IMR-90 (cell line): ENCODE data around the gene SMC4. TPM values are rescaled to one million over a fixed set of nuclear protein-coding genes. Genes with fewer than 3 reads are reported as not detected.

Experiments
- ATAC-seq: fragments of 200-7000 bp; cut with Tn5 transposase; 2 replicates; pipeline ENCODE4 v1.9.1; 2020; ENCODE audit warnings: low read depth, mild to moderate bottlenecking, moderate library complexity
- BruUV-seq: library from RNA; stranded (reverse); fragments of 400-500 nt; replicated peaks from 2 replicates; lab custom pipeline; 2021; lab: Mats Ljungman, UMichigan
- CTCF ChIA-PET: fragments of 300-600 bp; formaldehyde crosslinking; extraction: SDS; loops from one replicate; lab custom pipeline; 2021; ENCODE audit warnings: antibody characterized with exemption; lab: Yijun Ruan, JAX
- POLR2A ChIA-PET: fragments of 300-600 bp; sonication (Branson Sonifier 250); formaldehyde crosslinking; loops from one replicate; lab custom pipeline; 2022; ENCODE audit warnings: antibody characterized with exemption; ENCODE audit not compliant: unreplicated experiment; lab: Charles Lee
- DNase-seq: peaks from one replicate; pipeline ENCODE4 v3.0.0; 2013
- H2AFZ ChIP-seq: replicated peaks from 2 replicates; pipeline ENCODE3; 2013; ENCODE audit warnings: low read length, mild to moderate bottlenecking; ENCODE audit not compliant: poor library complexity
- H2AK5ac ChIP-seq: 2 replicates; pipeline ENCODE4 v1.6.1; 2013; ENCODE audit warnings: low read depth, low read length, inconsistent platforms
- H2AK9ac ChIP-seq: replicated peaks from 2 replicates; pipeline ENCODE3; 2013; ENCODE audit warnings: mild to moderate bottlenecking, low read depth, low read length, moderate library complexity; ENCODE audit not compliant: poor library complexity
- H2BK120ac ChIP-seq: 2 replicates; pipeline ENCODE4 v1.6.1; 2013; ENCODE audit warnings: low read depth, low read length, inconsistent platforms
- H2BK15ac ChIP-seq: 3 replicates; pipeline ENCODE4 v1.6.1; 2013; ENCODE audit warnings: low read depth, low read length, inconsistent platforms
- H2BK20ac ChIP-seq: 2 replicates; pipeline ENCODE4 v1.6.1; 2013; ENCODE audit warnings: low read depth, mild to moderate bottlenecking, inconsistent platforms, low read length, moderate library complexity
- H2BK5ac ChIP-seq: 2 replicates; pipeline ENCODE4 v1.6.1; 2013; ENCODE audit warnings: mild to moderate bottlenecking, low read depth, low read length, inconsistent platforms; ENCODE audit not compliant: poor library complexity, severe bottlenecking
- H3K14ac ChIP-seq: replicated peaks from 2 replicates; pipeline ENCODE4 v1.6.1; 2013; ENCODE audit warnings: low read depth, low read length, inconsistent platforms
- H3K18ac ChIP-seq: 2 replicates; pipeline ENCODE4 v1.6.1; 2013; ENCODE audit warnings: low read depth, low read length, control low read depth
- H3K23ac ChIP-seq: 2 replicates; pipeline ENCODE4 v1.6.1; 2013; ENCODE audit warnings: low read depth, low read length, inconsistent platforms
- H3K27ac ChIP-seq: 2 replicates; pipeline ENCODE4 v1.5.1; 2013; ENCODE audit warnings: mild to moderate bottlenecking, control low read depth, low read length; ENCODE audit not compliant: insufficient read depth
- H3K27me3 ChIP-seq: 2 replicates; pipeline ENCODE4 v1.6.1; 2013; ENCODE audit warnings: low read length; ENCODE audit not compliant: control insufficient read depth, insufficient read depth
- H3K36me3 ChIP-seq: 2 replicates; pipeline ENCODE4 v1.6.1; 2013; ENCODE audit warnings: low read length, mixed read lengths; ENCODE audit not compliant: control insufficient read depth, insufficient read depth
- H3K4ac ChIP-seq: 2 replicates; pipeline ENCODE4 v1.6.1; 2013; ENCODE audit warnings: low read depth, low read length, inconsistent platforms
- H3K4me1 ChIP-seq: 2 replicates; pipeline ENCODE4 v1.6.1; 2013; ENCODE audit warnings: low read length, mixed read lengths; ENCODE audit not compliant: control insufficient read depth, insufficient read depth
- H3K4me2 ChIP-seq: 2 replicates; pipeline ENCODE4 v1.6.1; 2013; ENCODE audit warnings: low read depth, mild to moderate bottlenecking, control low read depth, low read length, moderate library complexity
- H3K4me3 ChIP-seq: 2 replicates; pipeline ENCODE4 v1.5.1; 2013; ENCODE audit warnings: low read depth, mild to moderate bottlenecking, control low read depth, low read length, moderate library complexity; ENCODE audit not compliant: insufficient read depth
- H3K56ac ChIP-seq: 2 replicates; pipeline ENCODE4 v1.6.1; 2013; ENCODE audit warnings: low read length, inconsistent platforms; ENCODE audit not compliant: insufficient read depth; ENCODE audit errors: extremely low read depth
- H3K79me1 ChIP-seq, 2 experiments: 2 replicates each; pipeline ENCODE4 v1.6.1; 2013; ENCODE audit warnings: low read length in 2 of 2, inconsistent platforms in 1 of 2, low read depth in 1 of 2
- H3K9ac ChIP-seq: 2 replicates; pipeline ENCODE4 v1.6.1; 2013; ENCODE audit warnings: low read depth, low read length, control low read depth
- H3K9me1 ChIP-seq: 2 replicates; pipeline ENCODE4 v1.6.1; 2013; ENCODE audit warnings: low read length, inconsistent platforms; ENCODE audit not compliant: insufficient read depth
- H3K9me3 ChIP-seq: 2 replicates; pipeline ENCODE4 v1.6.1; 2013; ENCODE audit warnings: low read length; ENCODE audit not compliant: control insufficient read depth, insufficient read depth
- H4K20me1 ChIP-seq: 2 replicates; pipeline ENCODE4 v1.6.1; 2013; ENCODE audit warnings: low read length, inconsistent platforms; ENCODE audit not compliant: insufficient read depth
- H4K5ac ChIP-seq: 2 replicates; pipeline ENCODE4 v1.6.1; 2013; ENCODE audit warnings: mild to moderate bottlenecking, low read depth, low read length, control low read depth
- H4K8ac ChIP-seq, 2 experiments: 2 replicates each; pipeline ENCODE4 v1.6.1; 2013; ENCODE audit warnings: low read depth in 2 of 2, low read length in 2 of 2, control low read depth in 1 of 2, inconsistent platforms in 1 of 2
- H4K91ac ChIP-seq: 2 replicates; pipeline ENCODE4 v1.6.1; 2013; ENCODE audit warnings: low read depth, low read length, inconsistent platforms; ENCODE audit not compliant: insufficient read depth
- BHLHE40 ChIP-seq: fragments of 150-350 bp; IDR thresholded peaks from 2 replicates; pipeline ENCODE4 v1.6.1; 2016; ENCODE audit warnings: mild to moderate bottlenecking, low read depth, low read length
- CEBPB ChIP-seq: IDR thresholded peaks from 2 replicates; pipeline ENCODE4 v1.6.1; 2012; ENCODE audit warnings: low read depth, low read length, improper control_type of control experiment
- CHD1 ChIP-seq: IDR thresholded peaks from 2 replicates; pipeline ENCODE4 v1.6.1; 2012; ENCODE audit warnings: low read depth, low read length, improper control_type of control experiment
- CTCF ChIP-seq: conservative IDR thresholded peaks from 2 replicates; pipeline ENCODE4 v1.5.1; 2012; ENCODE audit warnings: mild to moderate bottlenecking, low read depth, low read length, improper control_type of control experiment
- FOS ChIP-seq: fragments of 150-350 bp; IDR thresholded peaks from 2 replicates; pipeline ENCODE4 v1.6.1; 2016; ENCODE audit warnings: low read depth, low read length
- MAFK ChIP-seq: IDR thresholded peaks from 2 replicates; pipeline ENCODE4 v1.6.1; 2012; ENCODE audit warnings: low read depth, low read length, improper control_type of control experiment
- MAZ ChIP-seq: IDR thresholded peaks from 2 replicates; pipeline ENCODE4 v1.6.1; 2012; ENCODE audit warnings: low read depth, mild to moderate bottlenecking, low read length, improper control_type of control experiment, moderate library complexity, borderline replicate concordance
- MXI1 ChIP-seq: IDR thresholded peaks from 2 replicates; pipeline ENCODE4 v1.6.1; 2012; ENCODE audit warnings: low read depth, mild to moderate bottlenecking, low read length, moderate library complexity, borderline replicate concordance
- NFE2L2 ChIP-seq: fragments of 150-350 bp; IDR thresholded peaks from 2 replicates; pipeline ENCODE4 v1.6.1; 2016; ENCODE audit warnings: low read depth, mild to moderate bottlenecking, low read length
- POLR2A ChIP-seq: IDR thresholded peaks from 2 replicates; pipeline ENCODE4 v1.6.1; 2012; ENCODE audit warnings: mild to moderate bottlenecking, low read depth, low read length
- RAD21 ChIP-seq: IDR thresholded peaks from 2 replicates; pipeline ENCODE4 v1.6.1; 2012; ENCODE audit warnings: low read length, improper control_type of control experiment
- RCOR1 ChIP-seq: IDR thresholded peaks from 2 replicates; pipeline ENCODE4 v1.6.1; 2012; ENCODE audit warnings: mild to moderate bottlenecking, low read length, improper control_type of control experiment; ENCODE audit not compliant: insufficient replicate concordance
- SMC3 ChIP-seq: fragments of 150-350 bp; IDR thresholded peaks from 2 replicates; pipeline ENCODE4 v1.6.1; 2016; ENCODE audit warnings: low read depth, mild to moderate bottlenecking, antibody characterized with exemption, low read length, moderate library complexity
- WGBS, 2 experiments: methylation state at CpG; one replicate each; pipeline versions ENCODE4 v1.1.5 to v1.1.7; 2013; ENCODE audit warnings: missing lambda C conversion rate in 2 of 2; ENCODE audit not compliant: insufficient read length in 1 of 2; ENCODE audit errors: extremely low coverage in 2 of 2; 5-methylcytosine and 5-hydroxymethylcytosine counted together
- dilution Hi-C: fragments of 300-500 bp; cut with HindIII; formaldehyde crosslinking; loops from one replicate; pipeline ENCODE4 v1.14.3; 2018; ENCODE audit warnings: low sequenced_read_pairs; ENCODE audit not compliant: unreplicated experiment
- in situ Hi-C: fragments of 300-500 bp; cut with MboI; formaldehyde crosslinking; loops from 3 replicates; pipeline ENCODE4 v1.14.3; 2019; ENCODE audit warnings: low sequenced_read_pairs, inconsistent platforms, mixed read lengths
- intact Hi-C: fragments of 100-400 bp; cut with micrococcal nuclease; formaldehyde crosslinking; loops from 2 replicates; pipeline ENCODE4 v1.10.0; 2022
- polyA plus RNA-seq, 3 experiments: library from polyadenylated mRNA; depleted of rRNA; stranded (reverse); fragments of >200 nt; gene quantifications; 2 replicates each; pipeline ENCODE4 v1.2.3, GENCODE V29; 2012; ENCODE audit warnings: low replicate concordance in 1 of 3
- total RNA-seq: library from RNA; depleted of rRNA; stranded (reverse); fragments of >200 nt; gene quantifications from 2 replicates; pipeline ENCODE4 v1.2.3, GENCODE V29; 2012
- TF ChIP-seq, protein P1 (sequence below): fragments of 150-350 bp; IDR thresholded peaks from 2 replicates; pipeline ENCODE4 v1.6.1; 2017; ENCODE audit warnings: mild to moderate bottlenecking, antibody characterized with exemption, low read length, low read depth
- TF ChIP-seq, protein P2 (sequence below): fragments of 150-350 bp; IDR thresholded peaks from 2 replicates; pipeline ENCODE4 v1.6.1; 2016; ENCODE audit warnings: low read depth, mild to moderate bottlenecking, low read length, moderate library complexity, borderline replicate concordance

SMC4 gene
- total and polyA plus RNA-seq, 2 of the 4 experiments (the other 2 are of a cell fraction) = 48.8 to 50.1 TPM

DNA sequence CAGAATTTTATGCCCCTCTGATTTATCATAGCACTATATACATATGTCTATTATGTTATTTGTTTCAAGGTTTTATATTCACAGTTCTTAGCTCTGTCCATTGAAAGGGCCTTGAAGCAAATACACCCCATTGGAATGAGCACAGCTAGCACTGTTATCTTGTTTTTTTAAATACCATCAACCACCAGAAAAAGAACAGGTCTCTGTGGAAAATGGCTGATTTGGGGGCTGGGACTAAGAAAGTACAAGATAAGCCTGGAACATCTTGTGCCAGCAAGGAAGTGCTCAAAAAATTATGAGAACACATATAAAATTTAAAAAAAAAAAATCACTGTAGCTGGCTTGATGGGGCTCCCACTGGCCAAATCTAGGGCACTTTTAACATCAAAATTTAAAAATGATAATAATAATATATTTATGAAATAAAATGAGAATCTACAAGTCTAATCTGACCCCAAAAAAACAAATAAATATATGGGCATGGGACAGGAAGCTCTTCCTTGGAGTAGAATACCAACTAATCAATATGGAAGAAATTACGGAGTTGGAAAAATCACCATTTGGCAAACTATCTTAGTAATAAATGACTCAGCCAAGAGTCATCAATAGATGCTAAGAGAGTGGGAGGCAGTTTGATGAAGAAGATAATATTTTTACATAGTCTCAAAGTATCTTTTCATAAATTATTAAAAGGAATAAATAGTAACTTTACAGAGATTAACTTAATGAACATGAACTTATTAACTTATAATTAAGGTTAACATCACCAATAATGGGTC is 20.9 kb upstream of the SMC4 start:
- no peak overlapping the region for H2BK120ac ChIP-seq
- no peaks in the 10 kb centered on the region for H3K9me3 ChIP-seq
- no peak overlapping the region for H2BK20ac ChIP-seq
- no peak overlapping the region for H3K14ac ChIP-seq
- no peak overlapping the region for H4K91ac ChIP-seq
- POLR2A ChIA-PET = no interaction called here
- peaks cover 5% of the 10 kb centered on the region for H3K36me3 ChIP-seq
- no peak overlapping the region for H3K27ac ChIP-seq
- no peaks in the 10 kb centered on the region for H3K27me3 ChIP-seq
- no peak overlapping the region for H3K4me3 ChIP-seq
- no peak for DNase-seq
- H4K8ac ChIP-seq = no peak overlapping the region
- H4K5ac ChIP-seq = no peak overlapping the region
- intact Hi-C loops (no loop called here), in situ Hi-C loops (no loop called here), dilution Hi-C loops (no loop called here)
- H2BK15ac ChIP-seq = no peak overlapping the region
- no peak overlapping the region for H3K9ac ChIP-seq
- no peak overlapping the region for H2AFZ ChIP-seq
- WGBS, 2 experiments = no CpG with 5 or more reads among the region's 1 CpG
- ATAC-seq = no peak
- peaks cover 6% of the 10 kb centered on the region for H3K9me1 ChIP-seq
- no peak overlapping the region for H3K4me2 ChIP-seq
- no TSS peak for BruUV-seq
- no peak overlapping the region for H3K56ac ChIP-seq
- no peak overlapping the region for H2AK5ac ChIP-seq
- CTCF ChIA-PET = interaction anchor here (0.6 to 0.7 kb wide), 2 partner anchors 9 to 34 kb away, joined by 3 read pairs; no protein-coding TSS in a partner anchor
- peaks cover 7 to 11% of the 10 kb centered on the region in 2 experiments for H3K79me1 ChIP-seq
- H3K23ac ChIP-seq = no peak overlapping the region
- H3K18ac ChIP-seq = no peak overlapping the region
- no peaks in the 10 kb centered on the region for H4K20me1 ChIP-seq
- H2AK9ac ChIP-seq = no peak overlapping the region
- no peak overlapping the region for H2BK5ac ChIP-seq
- no peak overlapping the region for H3K4ac ChIP-seq
- H3K4me1 ChIP-seq = peaks cover 4% of the 10 kb centered on the region
- TF ChIP-seq CHD1 = no peak
- no peak for TF ChIP-seq MAZ
- no peak for TF ChIP-seq CTCF
- no peak for TF ChIP-seq RCOR1
- no peak for TF ChIP-seq RAD21
- no peak for TF ChIP-seq MXI1
- TF ChIP-seq, protein P1, sequence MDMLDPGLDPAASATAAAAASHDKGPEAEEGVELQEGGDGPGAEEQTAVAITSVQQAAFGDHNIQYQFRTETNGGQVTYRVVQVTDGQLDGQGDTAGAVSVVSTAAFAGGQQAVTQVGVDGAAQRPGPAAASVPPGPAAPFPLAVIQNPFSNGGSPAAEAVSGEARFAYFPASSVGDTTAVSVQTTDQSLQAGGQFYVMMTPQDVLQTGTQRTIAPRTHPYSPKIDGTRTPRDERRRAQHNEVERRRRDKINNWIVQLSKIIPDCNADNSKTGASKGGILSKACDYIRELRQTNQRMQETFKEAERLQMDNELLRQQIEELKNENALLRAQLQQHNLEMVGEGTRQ = no peak
- TF ChIP-seq FOS = no peak
- TF ChIP-seq, protein P2, sequence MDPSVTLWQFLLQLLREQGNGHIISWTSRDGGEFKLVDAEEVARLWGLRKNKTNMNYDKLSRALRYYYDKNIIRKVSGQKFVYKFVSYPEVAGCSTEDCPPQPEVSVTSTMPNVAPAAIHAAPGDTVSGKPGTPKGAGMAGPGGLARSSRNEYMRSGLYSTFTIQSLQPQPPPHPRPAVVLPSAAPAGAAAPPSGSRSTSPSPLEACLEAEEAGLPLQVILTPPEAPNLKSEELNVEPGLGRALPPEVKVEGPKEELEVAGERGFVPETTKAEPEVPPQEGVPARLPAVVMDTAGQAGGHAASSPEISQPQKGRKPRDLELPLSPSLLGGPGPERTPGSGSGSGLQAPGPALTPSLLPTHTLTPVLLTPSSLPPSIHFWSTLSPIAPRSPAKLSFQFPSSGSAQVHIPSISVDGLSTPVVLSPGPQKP = no peak
- no peak for TF ChIP-seq NFE2L2
- TF ChIP-seq POLR2A = no peak
- no peak for TF ChIP-seq MAFK
- TF ChIP-seq CEBPB = no peak
- TF ChIP-seq BHLHE40 = no peak
- no peak for TF ChIP-seq SMC3
